Activated gamma-delta T cell (primary cell): Measurements from ENCODE around the gene INHBA.

ENCODE experiments used
- DNase-seq: peaks from one replicate; lab custom pipeline; 2025; lab: John Stamatoyannopoulos, UW
- total RNA-seq, 2 donors: gene quantifications; one replicate each; lab custom pipeline; 2026; lab: John Stamatoyannopoulos, UW

Gene INHBA
- total RNA-seq = 0 to 0.04 reads per million in 2 donors

- DNase-seq = no peak
These were observed at the start of gene INHBA for GRCh38 chr7:41702635-41703371. INHBA (minus strand) TSS chr7:41703090; CDS start chr7:41700374, 2,716 bp downstream.

GRCh38 chr7:41752615-41753014, 49.7 kb upstream of the INHBA start:
- no peak for DNase-seq

- DNase-seq = no peak
These were observed 48.0 kb upstream of the INHBA start for GRCh38 chr7:41750661-41751540.

- DNase-seq = no peak
These were observed 45.1 kb upstream of the INHBA start for GRCh38 chr7:41747961-41748360.

- DNase-seq = no peak
These were observed 42.6 kb upstream of the INHBA start for GRCh38 chr7:41745451-41745850.

- DNase-seq = no peak
These were observed 41.3 kb upstream of the INHBA start for GRCh38 chr7:41744161-41744560.

- no peak for DNase-seq
These were observed 39.6 kb upstream of the INHBA start for GRCh38 chr7:41742401-41743020.

GRCh38 chr7:41738806-41739205, 35.9 kb upstream of the INHBA start:
- DNase-seq = no peak

GRCh38 chr7:41738336-41738735, 35.4 kb upstream of the INHBA start:
- no peak for DNase-seq

- no peak for DNase-seq
These were observed 32.3 kb upstream of the INHBA start for GRCh38 chr7:41735206-41735605.

- DNase-seq = no peak
These were observed 30.0 kb upstream of the INHBA start for GRCh38 chr7:41732843-41733306.

- no peak for DNase-seq
These were observed 29.5 kb upstream of the INHBA start for GRCh38 chr7:41732436-41732785.

- DNase-seq = no peak
These were observed 28.9 kb upstream of the INHBA start for GRCh38 chr7:41731493-41732435.

- no peak for DNase-seq
These were observed 27.8 kb upstream of the INHBA start for GRCh38 chr7:41730668-41731067.

- DNase-seq = no peak
These were observed 27.3 kb upstream of the INHBA start for GRCh38 chr7:41730161-41730560.

GRCh38 chr7:41729059-41729458, 26.2 kb upstream of the INHBA start:
- DNase-seq = no peak

GRCh38 chr7:41725013-41725412, 22.1 kb upstream of the INHBA start:
- DNase-seq = no peak

GRCh38 chr7:41720886-41721285, 18.0 kb upstream of the INHBA start:
- no peak for DNase-seq

GRCh38 chr7:41720046-41720445, 17.2 kb upstream of the INHBA start:
- no peak for DNase-seq

GRCh38 chr7:41716691-41717090, 13.8 kb upstream of the INHBA start:
- no peak for DNase-seq

GRCh38 chr7:41715000-41715399, 12.1 kb upstream of the INHBA start:
- no peak for DNase-seq
